Eye (tissue), 1 donor: ENCODE measurements around the gene SCMH1.
"Not testable (repeated sequence)": the region's sequence is repeated elsewhere in the genome, so short reads cannot be mapped to it uniquely, and the experiment has no call there.

Experiments used
- DNase-seq: peaks from one replicate; pipeline ENCODE4 v3.0.0-alpha.2; 2015

SCMH1 gene

GRCh38 chr1:41246568-41246967 is 4.5 kb upstream of the SCMH1 start:
- no peak for DNase-seq

GRCh38 chr1:41245659-41246058 is 3.6 kb upstream of the SCMH1 start:
- no peak for DNase-seq

- DNase-seq = peak; percentile 38
Measured at GRCh38 chr1:41243079-41243385, 926 bp upstream of the SCMH1 start.

DNA sequence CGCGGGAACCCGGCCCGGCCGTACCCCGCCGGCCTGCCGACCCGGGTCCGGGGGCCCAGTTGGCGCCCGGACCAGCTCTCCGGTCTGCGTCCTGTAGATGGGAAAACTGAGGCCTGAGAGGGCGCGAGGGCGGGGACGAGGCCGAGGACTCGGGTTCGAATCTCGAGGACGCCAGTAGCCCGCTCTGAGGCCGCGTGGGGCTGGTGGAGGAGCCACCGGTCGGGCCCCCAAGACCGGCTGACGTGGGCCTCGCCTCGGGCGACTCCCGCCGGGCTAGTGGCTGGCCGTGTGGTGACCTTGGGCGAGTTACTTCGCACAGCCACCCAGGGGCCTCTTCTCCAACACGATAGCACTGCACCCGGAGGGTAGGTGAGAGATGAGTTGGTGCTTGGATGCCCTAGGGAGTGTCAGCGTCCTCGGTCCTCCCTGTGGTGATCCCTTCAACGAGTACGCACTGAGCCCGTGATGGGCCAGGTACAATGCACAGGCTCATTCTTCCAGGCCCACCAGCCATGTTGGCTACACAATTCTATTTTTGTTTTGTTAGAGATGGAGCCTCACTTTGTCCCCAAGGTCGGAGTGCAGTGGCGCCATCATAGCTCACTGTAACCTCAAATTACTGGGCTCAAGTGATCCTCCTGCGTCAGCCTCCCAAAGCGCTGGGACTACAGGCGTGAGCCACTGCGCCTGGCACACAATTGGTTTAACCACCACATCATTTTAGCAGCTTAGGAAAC is 404 bp upstream of the SCMH1 start:
- peak; percentile 80 for DNase-seq

DNA sequence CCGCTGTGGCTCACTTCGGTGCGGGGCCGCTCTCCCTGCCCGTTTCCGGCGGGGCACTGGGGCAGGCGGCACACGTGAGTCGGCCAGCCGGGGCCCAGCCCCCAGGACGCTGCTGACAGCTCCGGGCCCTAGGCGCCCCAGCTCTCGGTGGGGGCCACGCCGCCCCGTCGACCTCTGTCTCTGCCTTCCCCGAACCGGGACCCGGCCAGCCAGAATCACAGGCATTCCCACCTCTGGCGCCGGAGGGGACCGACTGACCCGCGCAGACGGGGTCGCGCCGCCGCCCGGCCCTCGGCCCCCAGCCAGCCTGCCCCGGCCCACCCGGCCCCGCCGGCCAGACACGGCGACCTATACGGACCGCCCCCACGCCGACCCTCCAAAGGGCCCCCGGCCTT is 755 bp downstream of the SCMH1 start:
- DNase-seq = no peak

GRCh38 chr1:41240781-41241353 is 1.2 kb downstream of the SCMH1 start:
- peak; percentile 66 for DNase-seq

DNA sequence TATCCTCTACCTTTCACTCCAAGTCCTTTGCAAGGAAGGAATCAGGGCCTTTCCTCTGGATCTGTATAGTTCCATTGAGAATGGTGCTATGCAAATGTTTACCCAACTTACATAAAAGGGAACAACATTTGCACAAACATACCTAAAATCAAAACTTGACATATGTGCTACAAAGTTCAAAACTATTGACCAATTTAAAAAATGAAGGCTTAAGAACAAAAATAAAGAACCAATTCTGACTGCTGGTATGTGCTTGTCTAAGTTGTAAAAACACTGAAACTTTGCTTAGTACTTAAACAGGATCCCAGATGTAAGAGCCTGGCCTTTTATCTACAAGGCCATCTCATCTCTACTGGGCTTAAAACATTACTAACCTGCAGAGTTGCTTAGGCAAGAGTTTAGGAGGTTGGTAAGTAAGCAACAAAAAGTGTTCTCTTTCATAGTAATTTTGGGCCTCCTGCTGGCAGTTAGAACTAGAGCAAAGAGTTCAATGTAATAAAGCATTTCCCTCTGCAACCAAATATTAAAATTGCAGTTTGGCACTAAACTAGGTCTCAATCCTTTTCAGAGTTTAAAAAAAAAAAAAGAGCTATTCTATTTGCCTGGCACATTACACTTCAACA is 2.0 kb downstream of the SCMH1 start:
- DNase-seq = peak; percentile 39

- no peak for DNase-seq
Measured at GRCh38 chr1:41238311-41238988, 3.7 kb downstream of the SCMH1 start.

GRCh38 chr1:41236781-41237180 is 5.3 kb downstream of the SCMH1 start:
- no peak for DNase-seq

DNA sequence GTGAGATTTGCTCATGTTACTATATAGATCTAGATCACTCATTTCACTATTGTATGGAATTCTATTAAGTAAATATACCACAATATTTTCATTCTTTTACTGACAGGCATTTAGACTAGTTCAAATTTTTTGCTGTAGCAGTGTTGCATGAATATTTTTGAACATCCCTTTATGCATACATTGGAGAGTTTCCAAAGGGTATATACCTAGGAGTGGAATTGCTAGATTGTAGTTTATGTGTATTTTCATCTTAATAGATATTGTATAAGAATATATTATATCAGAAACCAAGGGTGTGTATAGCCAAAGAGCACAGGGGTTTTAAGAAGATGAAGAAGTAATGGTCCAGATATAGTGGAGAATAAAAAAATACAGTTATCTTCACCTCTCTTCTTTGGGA is 6.2 kb downstream of the SCMH1 start:
- no peak for DNase-seq

- no peak for DNase-seq
Measured at GRCh38 chr1:41233708-41234107, 8.4 kb downstream of the SCMH1 start.

GRCh38 chr1:41232305-41232704 is 9.8 kb downstream of the SCMH1 start:
- DNase-seq = no peak

DNA sequence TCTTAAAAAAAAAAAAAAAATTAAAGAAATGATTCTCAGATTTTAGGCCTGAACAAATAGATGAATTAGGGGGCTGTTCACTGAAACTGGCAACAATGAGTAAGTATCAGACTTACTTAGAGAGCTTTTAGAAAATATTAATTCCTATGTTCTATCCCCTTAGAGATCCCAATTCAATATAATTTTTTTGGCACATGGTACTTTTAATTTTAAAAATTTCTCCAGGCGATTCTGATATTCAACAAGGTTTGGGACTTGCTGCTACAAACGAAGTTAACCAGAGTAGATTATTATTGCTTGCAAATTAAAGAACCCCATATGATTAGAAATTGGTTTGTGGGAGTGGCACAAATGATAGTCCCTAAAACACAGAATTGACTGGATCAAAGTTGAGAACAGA is 11.4 kb downstream of the SCMH1 start:
- no peak for DNase-seq

- not testable (repeated sequence) for DNase-seq
Measured at GRCh38 chr1:41229219-41229618, 12.9 kb downstream of the SCMH1 start.

GRCh38 chr1:41226815-41227434 is 15.2 kb downstream of the SCMH1 start:
- DNase-seq = no peak

DNA sequence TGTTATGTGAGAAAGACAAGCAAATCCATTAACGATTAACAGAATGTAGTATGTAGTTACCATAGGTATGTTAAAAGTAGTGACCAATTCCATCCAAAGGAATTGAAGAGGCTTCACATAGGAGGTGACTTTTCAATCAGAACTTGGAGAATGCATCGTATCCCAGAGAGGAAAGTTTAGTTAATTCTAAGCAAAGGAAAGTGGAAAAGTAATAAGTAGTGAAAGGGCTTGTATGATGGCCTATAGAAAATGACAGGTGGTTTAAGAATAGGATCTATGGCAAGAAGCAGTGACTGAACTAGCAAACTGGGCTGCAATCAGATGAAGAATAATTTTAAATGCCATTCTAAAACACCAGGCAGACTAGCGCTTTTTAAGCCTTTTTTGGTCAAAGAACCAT is 16.6 kb downstream of the SCMH1 start:
- no peak for DNase-seq

DNA sequence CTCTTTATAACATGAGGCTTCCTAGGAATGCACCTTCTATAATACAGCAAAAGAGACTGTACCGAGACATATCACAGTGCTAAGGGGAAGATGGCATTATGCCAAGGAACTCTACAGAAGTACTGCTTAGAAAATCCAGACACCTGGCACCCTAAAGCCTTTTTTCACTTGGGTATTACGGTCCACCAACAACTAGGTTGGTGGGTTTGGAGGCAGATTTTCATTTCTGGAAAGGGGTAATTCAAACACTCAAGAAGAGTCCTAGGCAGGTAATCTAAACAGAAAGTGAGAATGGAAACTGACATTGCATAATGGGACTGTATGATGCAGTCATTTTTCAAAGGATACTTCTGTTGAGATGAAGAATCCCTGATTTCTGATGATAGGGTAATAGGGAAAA is 19.6 kb downstream of the SCMH1 start:
- DNase-seq = no peak

GRCh38 chr1:41221995-41222394 is 20.1 kb downstream of the SCMH1 start:
- DNase-seq = no peak

- no peak for DNase-seq
Measured at GRCh38 chr1:41218152-41218551, 24.0 kb downstream of the SCMH1 start.

DNA sequence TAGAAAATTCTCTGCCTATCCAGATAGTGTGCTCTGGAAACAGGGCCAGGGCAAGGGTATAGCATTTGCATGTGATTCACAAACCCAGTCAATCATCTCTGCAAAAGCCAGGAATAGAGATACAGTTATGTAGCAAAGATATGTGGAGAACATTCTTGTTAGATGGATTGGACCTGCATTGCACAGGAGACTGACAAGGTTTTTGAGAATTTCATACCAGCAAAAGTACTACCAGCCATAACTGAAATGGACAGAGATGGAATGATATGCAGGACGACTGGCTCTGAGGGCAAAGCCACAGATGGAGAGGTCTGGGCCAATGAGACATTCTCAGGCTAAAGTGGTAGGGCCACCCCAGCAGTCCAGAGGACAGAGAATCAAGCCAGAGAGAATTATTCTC is 24.7 kb downstream of the SCMH1 start:
- DNase-seq = no peak

DNA sequence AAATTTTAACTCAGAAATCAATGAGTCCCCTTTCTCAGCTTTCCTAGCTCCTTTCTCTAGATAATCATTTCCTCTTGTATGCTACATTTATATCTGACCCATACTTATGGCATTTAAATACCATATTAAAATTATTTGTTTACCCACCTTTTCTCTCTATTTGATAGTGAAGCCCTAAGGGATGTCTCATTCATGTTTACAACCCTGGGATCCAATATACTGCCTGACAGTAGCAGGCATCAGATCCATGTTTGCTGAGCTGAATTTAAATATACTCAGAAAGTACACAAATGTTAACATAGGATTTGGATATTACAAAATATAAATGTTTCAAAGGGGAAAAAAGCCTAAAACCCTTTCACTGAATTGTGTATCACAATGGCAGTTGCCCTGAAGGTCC is 26.5 kb downstream of the SCMH1 start:
- DNase-seq = no peak

- DNase-seq = no peak
Measured at GRCh38 chr1:41213341-41213740, 28.8 kb downstream of the SCMH1 start.

- DNase-seq = not testable (repeated sequence)
Measured at GRCh38 chr1:41211608-41212007, 30.5 kb downstream of the SCMH1 start.

DNA sequence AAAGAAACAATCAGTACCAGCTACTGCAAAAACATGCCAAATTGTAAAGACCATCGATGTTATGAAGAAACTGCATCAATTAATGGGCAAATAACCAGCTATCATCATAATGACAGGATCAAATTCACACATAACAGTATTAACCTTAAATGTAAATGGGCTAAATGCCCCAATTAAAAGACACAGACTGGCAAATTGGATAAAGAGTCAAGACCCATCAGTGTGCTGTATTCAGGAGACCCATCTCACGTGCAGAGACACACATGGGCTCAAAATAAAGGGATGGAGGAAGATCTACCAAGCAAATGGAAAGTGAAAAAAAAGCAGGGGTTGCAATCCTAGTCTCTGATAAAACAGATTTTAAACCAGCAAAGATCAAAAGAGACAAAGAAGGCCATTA is 35.1 kb downstream of the SCMH1 start:
- DNase-seq = not testable (repeated sequence)
